ENCODE data around the gene DYNC1LI2. TPM values are rescaled to one million over a fixed set of nuclear protein-coding genes. Genes with fewer than 3 reads are reported as not detected.

The DYNC1LI2 gene
- total RNA-seq, 2 donors from 2014 or later = 138 to 162 TPM

- H3K27me3 ChIP-seq = no peaks in the 10 kb centered on the region
- intact Hi-C loops (cut with DNase I) = no loop called here
- H3K36me3 ChIP-seq = peaks cover 3% of the 10 kb centered on the region
- no peak for DNase-seq
- H3K4me1 ChIP-seq = peaks cover 15% of the 10 kb centered on the region
- H3K27ac ChIP-seq = peak overlapping the region; percentile 45
- no peak overlapping the region for H3K9ac ChIP-seq (ENCODE audit: low read depth in 2 of 2, low read length in 2 of 2)
- TF ChIP-seq CTCF (IDR thresholded peaks at IDR 0.05) = no peak
- H3K4me3 ChIP-seq = no peak overlapping the region
- no peaks in the 10 kb centered on the region for H3K9me3 ChIP-seq
Measured at GRCh38 chr16:66746682-66747081, 4.7 kb downstream of the DYNC1LI2 start.

GRCh38 chr16:66746048-66746447, 5.4 kb downstream of the DYNC1LI2 start:
- H3K27ac ChIP-seq = peak overlapping the region; percentile 45
- peaks cover 3% of the 10 kb centered on the region for H3K36me3 ChIP-seq
- peaks cover 21% of the 10 kb centered on the region for H3K4me1 ChIP-seq
- H3K9me3 ChIP-seq = no peaks in the 10 kb centered on the region
- no peak overlapping the region for H3K4me3 ChIP-seq
- no peak for TF ChIP-seq CTCF (IDR thresholded peaks at IDR 0.05)
- H3K27me3 ChIP-seq = no peaks in the 10 kb centered on the region
- intact Hi-C loops (cut with DNase I) = no loop called here
- DNase-seq = no peak
- H3K9ac ChIP-seq (ENCODE audit: low read depth in 2 of 2, low read length in 2 of 2) = no peak overlapping the region

GRCh38 chr16:66741950-66742808, 9.2 kb downstream of the DYNC1LI2 start:
- peak overlapping the region; percentile 92 for H3K27ac ChIP-seq
- no peak overlapping the region for H3K4me3 ChIP-seq
- no peaks in the 10 kb centered on the region for H3K27me3 ChIP-seq
- H3K36me3 ChIP-seq = peaks cover 7% of the 10 kb centered on the region
- intact Hi-C loops (cut with DNase I) = no loop called here
- no peak for DNase-seq
- no peak for TF ChIP-seq CTCF (IDR thresholded peaks at IDR 0.05)
- H3K9ac ChIP-seq (ENCODE audit: low read depth in 2 of 2, low read length in 2 of 2) = peak overlapping the region in 1 of 2 donors; percentile 63
- no peaks in the 10 kb centered on the region for H3K9me3 ChIP-seq
- peaks cover 25% of the 10 kb centered on the region for H3K4me1 ChIP-seq

- Histone ChIP-seq H3K27me3 (no peaks in the 10 kb centered on the region), H3K36me3 (peaks cover 7% of the 10 kb centered on the region), H3K9ac (ENCODE audit: low read depth in 2 of 2, low read length in 2 of 2) (peak overlapping the region in 1 of 2 donors; percentile 63), H3K4me1 (peaks cover 22% of the 10 kb centered on the region), H3K4me3 (no peak overlapping the region), H3K27ac (peak overlapping the region; percentile 92), H3K9me3 (no peaks in the 10 kb centered on the region)
- peak; percentile 95 for DNase-seq
- TF ChIP-seq CTCF (IDR thresholded peaks at IDR 0.05) = no peak
- intact Hi-C loops (cut with DNase I) = no loop called here
Measured at GRCh38 chr16:66741169-66741900, 10.1 kb downstream of the DYNC1LI2 start.

- H3K36me3 ChIP-seq = peaks cover 10% of the 10 kb centered on the region
- no peaks in the 10 kb centered on the region for H3K27me3 ChIP-seq
- H3K4me3 ChIP-seq = no peak overlapping the region
- peak overlapping the region in 1 of 2 donors; percentile 63 for H3K9ac ChIP-seq (ENCODE audit: low read depth in 2 of 2, low read length in 2 of 2)
- DNase-seq = peak; percentile 74
- H3K9me3 ChIP-seq = no peaks in the 10 kb centered on the region
- H3K27ac ChIP-seq = peak overlapping the region; percentile 92
- intact Hi-C loops (cut with DNase I) = no loop called here
- H3K4me1 ChIP-seq = peaks cover 22% of the 10 kb centered on the region
- TF ChIP-seq CTCF (IDR thresholded peaks at IDR 0.05) = no peak
Measured at GRCh38 chr16:66740533-66740932, 10.9 kb downstream of the DYNC1LI2 start.
